Endodermal cell (in vitro differentiated cells): Measurements from ENCODE around the gene LRCH1. TPM values are rescaled to one million over a fixed set of nuclear protein-coding genes. Genes with fewer than 3 reads are reported as not detected.
A peak's percentile ranks its signal among the peaks of the same experiment; 100 is the strongest.

ENCODE experiments used
- DNase-seq: peaks from one replicate; pipeline ENCODE4 v3.0.0-alpha.2; 2017
- H3K27ac ChIP-seq: 2 replicates; pipeline ENCODE4 v1.5.1; 2013; ENCODE audit warnings: mild to moderate bottlenecking, low read depth, low read length, moderate library complexity
- H3K27me3 ChIP-seq: 2 replicates; pipeline ENCODE4 v1.6.1; 2013; ENCODE audit warnings: mild to moderate bottlenecking, low read length, moderate library complexity; ENCODE audit not compliant: insufficient read depth, control insufficient read depth, poor library complexity, severe bottlenecking
- H3K36me3 ChIP-seq: 2 replicates; pipeline ENCODE4 v1.7.0; 2013; ENCODE audit warnings: mild to moderate bottlenecking, low read length, moderate library complexity; ENCODE audit not compliant: control insufficient read depth, insufficient read depth
- H3K4me1 ChIP-seq: one replicate; pipeline ENCODE4 v1.7.0; 2013; ENCODE audit warnings: low read length; ENCODE audit not compliant: control insufficient read depth, insufficient read depth
- H3K4me3 ChIP-seq: 2 replicates; pipeline ENCODE4 v1.5.1; 2013; ENCODE audit warnings: mild to moderate bottlenecking, low read length, moderate library complexity
- H3K9ac ChIP-seq: 2 replicates; pipeline ENCODE4 v1.6.1; 2013; ENCODE audit warnings: mild to moderate bottlenecking, low read length, moderate library complexity; ENCODE audit not compliant: poor library complexity, severe bottlenecking; ENCODE audit errors: extremely low read depth
- H3K9me3 ChIP-seq: 2 replicates; pipeline ENCODE4 v1.6.1; 2013; ENCODE audit warnings: mild to moderate bottlenecking, low read length, moderate library complexity; ENCODE audit not compliant: control insufficient read depth
- H3K27ac Mint-ChIP-seq: 2 replicates; pipeline ENCODE4 v1.8.0; 2020; ENCODE audit warnings: mixed read lengths
- H3K27me3 Mint-ChIP-seq: 2 replicates; pipeline ENCODE4 v1.8.0; 2021; ENCODE audit warnings: mild to moderate bottlenecking, mixed read lengths; ENCODE audit not compliant: insufficient read depth
- H3K36me3 Mint-ChIP-seq: 2 replicates; pipeline ENCODE4 v1.8.0; 2020; ENCODE audit warnings: low read depth, mixed read lengths
- H3K4me1 Mint-ChIP-seq: 2 replicates; pipeline ENCODE4 v1.8.0; 2020; ENCODE audit warnings: mixed read lengths
- H3K4me3 Mint-ChIP-seq: 2 replicates; pipeline ENCODE4 v1.8.0; 2020; ENCODE audit warnings: mild to moderate bottlenecking, moderate library complexity, mixed read lengths
- H3K9me3 Mint-ChIP-seq: 2 replicates; pipeline ENCODE4 v1.8.0; 2020; ENCODE audit warnings: mild to moderate bottlenecking, mixed read lengths
- WGBS, 2 experiments: methylation state at CpG; one replicate each; pipeline versions ENCODE4 v1.1.5 to v1.1.7; 2013; ENCODE audit warnings: missing lambda C conversion rate in 2 of 2, mixed read lengths in 1 of 2; ENCODE audit not compliant: insufficient coverage in 1 of 2, insufficient read length in 1 of 2; 5-methylcytosine and 5-hydroxymethylcytosine counted together
- total RNA-seq, 2 donors: library from RNA; stranded (reverse); fragmentation: NEBNext Ultra II Directional in 1 of 2; extraction: Animal tissue kit (Norgen Biotek cat#: 25700) in 1 of 2; gene quantifications; 2 replicates in 1 of 2; 3 replicates in 1 of 2; pipeline ENCODE4 v1.2.1, GENCODE V29; 2021
- TF ChIP-seq, protein P1 (sequence below): fragments of 200-600 bp; sonication (generic); conservative IDR thresholded peaks from 2 replicates; pipeline ENCODE4 v1.5.0; 2021; ENCODE audit warnings: antibody characterized with exemption, mild to moderate bottlenecking

Gene LRCH1
- total RNA-seq, 2 donors from 2014 or later, result 8.1 to 11.8 TPM

DNA sequence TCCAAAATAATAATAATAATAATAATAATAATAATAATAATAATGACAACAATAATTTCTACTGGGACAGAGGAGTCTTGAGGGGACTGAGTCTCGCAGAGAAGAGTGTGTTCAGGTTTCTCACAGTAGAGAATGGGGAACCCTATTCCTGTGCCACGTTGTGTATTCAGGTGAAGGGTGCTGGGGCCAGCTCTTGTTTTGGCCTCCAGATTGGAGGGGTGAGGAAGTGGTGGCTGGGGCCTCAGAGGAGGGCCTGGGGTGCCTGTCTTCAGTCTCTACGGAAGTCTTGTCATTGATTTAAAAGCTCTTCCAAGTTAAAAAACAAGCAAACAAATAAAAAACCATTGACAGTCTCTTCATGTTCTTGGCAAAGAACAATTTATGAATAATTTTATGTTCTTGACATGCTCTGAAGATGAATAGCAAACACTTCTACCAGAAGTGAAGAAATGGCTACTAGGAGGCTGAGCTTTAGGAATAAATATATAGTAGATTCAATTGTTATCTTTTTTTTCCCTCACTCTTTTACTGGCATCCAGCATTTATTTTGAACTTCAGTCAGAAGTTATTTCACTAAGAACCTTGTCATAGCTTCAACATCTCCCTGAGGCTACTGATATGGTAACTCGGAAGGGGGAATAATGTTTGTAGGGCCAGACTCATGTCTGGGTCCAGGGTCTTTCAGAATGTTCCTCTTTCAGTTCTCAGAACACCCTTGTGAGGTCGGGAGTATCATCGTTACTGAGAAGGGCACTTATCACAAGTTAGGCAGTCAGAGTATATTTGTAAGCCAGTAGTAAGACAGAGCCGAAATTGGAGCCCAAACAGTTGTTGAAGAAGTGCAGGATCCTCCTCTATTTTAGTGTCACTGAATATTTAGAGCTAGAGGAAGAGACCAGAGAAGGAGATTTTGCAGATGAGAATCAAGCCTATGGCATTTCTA lies 13.1 kb downstream of the LRCH1 start:
- H3K4me3 Mint-ChIP-seq, result no peak overlapping the region
- peaks cover 11% of the 10 kb centered on the region for H3K4me1 Mint-ChIP-seq
- no peaks in the 10 kb centered on the region for H3K36me3 ChIP-seq
- 89 to 95% methylated on average over 4 to 7 of the region's 7 CpGs for WGBS, 2 experiments
- H3K9me3 ChIP-seq, result no peaks in the 10 kb centered on the region
- no peak overlapping the region for H3K4me3 ChIP-seq
- peaks cover 6% of the 10 kb centered on the region for H3K4me1 ChIP-seq
- H3K27ac Mint-ChIP-seq, result peak overlapping the region; percentile 0
- TF ChIP-seq, protein P1, sequence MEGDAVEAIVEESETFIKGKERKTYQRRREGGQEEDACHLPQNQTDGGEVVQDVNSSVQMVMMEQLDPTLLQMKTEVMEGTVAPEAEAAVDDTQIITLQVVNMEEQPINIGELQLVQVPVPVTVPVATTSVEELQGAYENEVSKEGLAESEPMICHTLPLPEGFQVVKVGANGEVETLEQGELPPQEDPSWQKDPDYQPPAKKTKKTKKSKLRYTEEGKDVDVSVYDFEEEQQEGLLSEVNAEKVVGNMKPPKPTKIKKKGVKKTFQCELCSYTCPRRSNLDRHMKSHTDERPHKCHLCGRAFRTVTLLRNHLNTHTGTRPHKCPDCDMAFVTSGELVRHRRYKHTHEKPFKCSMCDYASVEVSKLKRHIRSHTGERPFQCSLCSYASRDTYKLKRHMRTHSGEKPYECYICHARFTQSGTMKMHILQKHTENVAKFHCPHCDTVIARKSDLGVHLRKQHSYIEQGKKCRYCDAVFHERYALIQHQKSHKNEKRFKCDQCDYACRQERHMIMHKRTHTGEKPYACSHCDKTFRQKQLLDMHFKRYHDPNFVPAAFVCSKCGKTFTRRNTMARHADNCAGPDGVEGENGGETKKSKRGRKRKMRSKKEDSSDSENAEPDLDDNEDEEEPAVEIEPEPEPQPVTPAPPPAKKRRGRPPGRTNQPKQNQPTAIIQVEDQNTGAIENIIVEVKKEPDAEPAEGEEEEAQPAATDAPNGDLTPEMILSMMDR, result no peak
- no peaks in the 10 kb centered on the region for H3K36me3 Mint-ChIP-seq
- H3K27me3 Mint-ChIP-seq, result peaks cover under 1% of the 10 kb centered on the region
- H3K9me3 Mint-ChIP-seq, result no peaks in the 10 kb centered on the region
- no peak overlapping the region for H3K27ac ChIP-seq
- no peak overlapping the region for H3K9ac ChIP-seq
- no peak for DNase-seq
- H3K27me3 ChIP-seq, result no peaks in the 10 kb centered on the region

DNA sequence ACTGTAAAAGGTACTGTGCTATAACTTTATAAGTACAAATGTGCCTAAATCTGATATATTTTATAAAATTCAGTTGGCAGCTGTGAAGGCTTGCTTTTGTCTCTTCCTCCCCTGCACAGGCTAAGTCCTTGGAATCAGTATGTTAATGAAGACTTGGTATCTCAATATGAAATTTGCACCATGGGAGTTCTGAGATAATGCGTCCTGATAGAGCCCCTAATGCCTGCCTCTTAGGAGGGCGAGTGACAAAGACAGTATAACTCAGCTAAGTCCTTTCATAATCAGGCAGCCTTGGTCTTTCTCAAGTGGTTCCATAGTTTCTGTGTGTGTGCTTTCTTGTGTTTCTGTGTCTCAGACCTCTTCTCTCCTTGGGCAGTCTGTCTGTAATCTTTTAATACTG lies 14.7 kb downstream of the LRCH1 start:
- H3K4me1 Mint-ChIP-seq, result peaks cover 24% of the 10 kb centered on the region
- H3K9me3 ChIP-seq, result no peaks in the 10 kb centered on the region
- H3K36me3 ChIP-seq, result no peaks in the 10 kb centered on the region
- H3K9ac ChIP-seq, result no peak overlapping the region
- H3K9me3 Mint-ChIP-seq, result no peaks in the 10 kb centered on the region
- H3K4me3 Mint-ChIP-seq, result no peak overlapping the region
- H3K4me1 ChIP-seq, result peaks cover 6% of the 10 kb centered on the region
- no peaks in the 10 kb centered on the region for H3K27me3 ChIP-seq
- WGBS, 2 experiments, result 80 to 88% methylated on average over 2 of the region's 2 CpGs
- H3K27me3 Mint-ChIP-seq, result peaks cover 1% of the 10 kb centered on the region
- no peak overlapping the region for H3K4me3 ChIP-seq
- TF ChIP-seq, protein P1, result no peak
- DNase-seq, result no peak
- no peak overlapping the region for H3K27ac Mint-ChIP-seq
- no peak overlapping the region for H3K27ac ChIP-seq
- H3K36me3 Mint-ChIP-seq, result no peaks in the 10 kb centered on the region

DNA sequence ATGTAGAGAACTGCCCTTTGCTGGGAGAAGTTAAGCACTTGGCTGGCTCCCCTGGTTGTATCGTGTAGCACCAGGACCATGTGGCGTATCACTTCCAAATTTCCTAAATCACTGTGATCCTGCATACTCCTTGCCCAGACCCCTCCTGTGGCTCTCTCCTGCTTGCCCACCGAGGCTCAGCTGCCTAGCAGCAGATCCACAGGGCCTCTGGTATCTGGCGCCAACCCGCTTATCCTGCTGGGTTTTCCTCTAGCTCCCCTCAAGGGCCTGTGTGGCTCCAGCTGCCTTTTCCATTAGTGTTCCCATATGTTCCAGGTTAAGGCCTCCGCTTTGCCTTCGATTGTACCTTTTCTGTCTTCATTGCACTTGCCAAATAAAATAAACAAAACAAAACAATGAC lies 16.5 kb downstream of the LRCH1 start:
- H3K36me3 ChIP-seq, result no peaks in the 10 kb centered on the region
- peaks cover 6% of the 10 kb centered on the region for H3K4me1 ChIP-seq
- H3K27ac ChIP-seq, result no peak overlapping the region
- WGBS, 2 experiments, result 93 to 96% methylated on average over 7 of the region's 7 CpGs
- no peak for DNase-seq
- H3K9me3 ChIP-seq, result no peaks in the 10 kb centered on the region
- no peaks in the 10 kb centered on the region for H3K27me3 ChIP-seq
- H3K4me3 Mint-ChIP-seq, result no peak overlapping the region
- H3K9me3 Mint-ChIP-seq, result no peaks in the 10 kb centered on the region
- TF ChIP-seq, protein P1, result no peak
- H3K27ac Mint-ChIP-seq, result no peak overlapping the region
- no peak overlapping the region for H3K9ac ChIP-seq
- H3K36me3 Mint-ChIP-seq, result no peaks in the 10 kb centered on the region
- H3K4me3 ChIP-seq, result no peak overlapping the region
- peaks cover 1% of the 10 kb centered on the region for H3K27me3 Mint-ChIP-seq
- peaks cover 24% of the 10 kb centered on the region for H3K4me1 Mint-ChIP-seq
